ENCODE data around the gene SLCO3A1. TPM values are rescaled to one million over a fixed set of nuclear protein-coding genes. Genes with fewer than 3 reads are reported as not detected.

Gene SLCO3A1
- total RNA-seq, 1 donor from 2014 or later: 7.7 TPM

- peaks cover 3% of the 10 kb centered on the region for H3K9me3 Mint-ChIP-seq (ENCODE audit: low read depth)
- TF ChIP-seq, protein P1, sequence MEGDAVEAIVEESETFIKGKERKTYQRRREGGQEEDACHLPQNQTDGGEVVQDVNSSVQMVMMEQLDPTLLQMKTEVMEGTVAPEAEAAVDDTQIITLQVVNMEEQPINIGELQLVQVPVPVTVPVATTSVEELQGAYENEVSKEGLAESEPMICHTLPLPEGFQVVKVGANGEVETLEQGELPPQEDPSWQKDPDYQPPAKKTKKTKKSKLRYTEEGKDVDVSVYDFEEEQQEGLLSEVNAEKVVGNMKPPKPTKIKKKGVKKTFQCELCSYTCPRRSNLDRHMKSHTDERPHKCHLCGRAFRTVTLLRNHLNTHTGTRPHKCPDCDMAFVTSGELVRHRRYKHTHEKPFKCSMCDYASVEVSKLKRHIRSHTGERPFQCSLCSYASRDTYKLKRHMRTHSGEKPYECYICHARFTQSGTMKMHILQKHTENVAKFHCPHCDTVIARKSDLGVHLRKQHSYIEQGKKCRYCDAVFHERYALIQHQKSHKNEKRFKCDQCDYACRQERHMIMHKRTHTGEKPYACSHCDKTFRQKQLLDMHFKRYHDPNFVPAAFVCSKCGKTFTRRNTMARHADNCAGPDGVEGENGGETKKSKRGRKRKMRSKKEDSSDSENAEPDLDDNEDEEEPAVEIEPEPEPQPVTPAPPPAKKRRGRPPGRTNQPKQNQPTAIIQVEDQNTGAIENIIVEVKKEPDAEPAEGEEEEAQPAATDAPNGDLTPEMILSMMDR (IDR thresholded peaks at IDR 0.05; ENCODE audit: unreplicated experiment): no peak
- peaks cover 22% of the 10 kb centered on the region for H3K27me3 Mint-ChIP-seq
- H3K4me1 Mint-ChIP-seq (ENCODE audit: low read depth): peaks cover 10% of the 10 kb centered on the region
- no peak for DNase-seq (ENCODE audit: low spot score, unreplicated experiment)
- no peaks in the 10 kb centered on the region for H3K36me3 Mint-ChIP-seq (ENCODE audit: insufficient read depth)
- no peak overlapping the region for H3K27ac Mint-ChIP-seq
- H3K4me3 Mint-ChIP-seq (ENCODE audit: low read depth): no peak overlapping the region
Measured at GRCh38 chr15:91824256-91824655, 29.3 kb upstream of the SLCO3A1 start.

GRCh38 chr15:91826443-91826842, 27.1 kb upstream of the SLCO3A1 start:
- no peaks in the 10 kb centered on the region for H3K9me3 Mint-ChIP-seq (ENCODE audit: low read depth)
- TF ChIP-seq, protein P1 (IDR thresholded peaks at IDR 0.05; ENCODE audit: unreplicated experiment): no peak
- H3K27me3 Mint-ChIP-seq: peaks cover 15% of the 10 kb centered on the region
- no peak overlapping the region for H3K27ac Mint-ChIP-seq
- no peaks in the 10 kb centered on the region for H3K4me1 Mint-ChIP-seq (ENCODE audit: low read depth)
- no peak for DNase-seq (ENCODE audit: low spot score, unreplicated experiment)
- H3K4me3 Mint-ChIP-seq (ENCODE audit: low read depth): no peak overlapping the region
- no peaks in the 10 kb centered on the region for H3K36me3 Mint-ChIP-seq (ENCODE audit: insufficient read depth)

DNA sequence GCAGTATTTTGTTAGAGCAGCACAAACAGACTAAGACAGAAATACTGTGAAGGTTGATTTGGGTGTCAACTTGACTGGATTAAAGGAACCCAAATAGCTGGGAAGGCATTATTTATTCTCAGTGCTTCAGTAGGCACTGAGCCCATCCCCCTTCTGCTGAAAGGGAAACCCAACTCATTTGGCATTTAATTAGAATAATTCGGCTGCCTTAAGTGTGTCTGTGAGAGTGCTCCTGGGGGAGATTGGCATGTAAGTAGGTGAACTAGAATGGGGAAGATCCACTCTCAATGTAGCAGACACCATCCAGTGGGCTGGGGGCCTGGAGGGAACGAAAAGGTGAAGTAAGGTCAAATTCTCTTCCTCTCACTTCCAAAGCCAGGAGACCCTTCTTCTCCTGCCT, 20.5 kb upstream of the SLCO3A1 start:
- Mint-ChIP-seq H3K9me3 (ENCODE audit: low read depth) (peaks cover 4% of the 10 kb centered on the region), H3K4me3 (ENCODE audit: low read depth) (no peak overlapping the region), H3K4me1 (ENCODE audit: low read depth) (peaks cover 2% of the 10 kb centered on the region), H3K36me3 (ENCODE audit: insufficient read depth) (no peaks in the 10 kb centered on the region), H3K27ac (no peak overlapping the region), H3K27me3 (peaks cover 14% of the 10 kb centered on the region)
- DNase-seq (ENCODE audit: low spot score, unreplicated experiment): no peak
- TF ChIP-seq, protein P1 (IDR thresholded peaks at IDR 0.05; ENCODE audit: unreplicated experiment): no peak

DNA sequence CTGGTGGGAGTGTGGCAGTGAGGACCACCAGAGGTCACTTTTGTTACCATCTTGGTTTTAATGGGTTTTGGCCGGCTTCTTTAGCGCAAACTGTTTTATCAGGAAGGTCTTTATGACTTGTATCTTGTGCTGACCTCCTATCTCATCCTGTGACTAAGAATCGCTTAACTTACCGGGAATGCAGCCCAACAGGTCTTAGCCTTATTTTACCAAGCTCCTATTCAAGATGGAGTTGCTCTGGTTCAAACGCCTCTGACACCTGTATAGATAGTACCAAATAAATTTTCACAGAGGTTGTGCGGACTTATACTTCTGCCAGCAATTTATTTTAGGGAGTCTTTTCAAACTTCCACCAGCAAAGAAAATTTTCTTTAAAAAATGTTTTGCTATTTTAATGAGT, 13.6 kb upstream of the SLCO3A1 start:
- TF ChIP-seq, protein P1 (IDR thresholded peaks at IDR 0.05; ENCODE audit: unreplicated experiment): no peak
- H3K4me3 Mint-ChIP-seq (ENCODE audit: low read depth): no peak overlapping the region
- H3K36me3 Mint-ChIP-seq (ENCODE audit: insufficient read depth): no peaks in the 10 kb centered on the region
- no peak for DNase-seq (ENCODE audit: low spot score, unreplicated experiment)
- H3K27ac Mint-ChIP-seq: no peak overlapping the region
- H3K4me1 Mint-ChIP-seq (ENCODE audit: low read depth): peaks cover 2% of the 10 kb centered on the region
- peaks cover 27% of the 10 kb centered on the region for H3K27me3 Mint-ChIP-seq
- peaks cover 4% of the 10 kb centered on the region for H3K9me3 Mint-ChIP-seq (ENCODE audit: low read depth)

- no peak for DNase-seq (ENCODE audit: low spot score, unreplicated experiment)
- Mint-ChIP-seq H3K9me3 (ENCODE audit: low read depth) (no peaks in the 10 kb centered on the region), H3K4me1 (ENCODE audit: low read depth) (peaks cover 2% of the 10 kb centered on the region), H3K27me3 (peaks cover 38% of the 10 kb centered on the region), H3K4me3 (ENCODE audit: low read depth) (no peak overlapping the region), H3K36me3 (ENCODE audit: insufficient read depth) (no peaks in the 10 kb centered on the region), H3K27ac (no peak overlapping the region)
- TF ChIP-seq, protein P1 (IDR thresholded peaks at IDR 0.05; ENCODE audit: unreplicated experiment): no peak
Measured at GRCh38 chr15:91841861-91842260, 11.6 kb upstream of the SLCO3A1 start.

All from progenitor cell of endocrine pancreas (in vitro differentiated cells).